ENCODE measurements around the gene BAZ2B. TPM values are rescaled to one million over a fixed set of nuclear protein-coding genes. Genes with fewer than 3 reads are reported as not detected.

BAZ2B gene
- total RNA-seq, 3 donors from 2014 or later (not counting 1 experiment from before 2014, with no cell fraction given), result 59.8 to 73.7 (median 68.4) TPM

GRCh38 chr2:159501743-159502142 lies 114.6 kb downstream of the BAZ2B start:
- H3K9me3 Mint-ChIP-seq, result no peaks in the 10 kb centered on the region
- Histone ChIP-seq H3K4me1 (ENCODE audit: control insufficient read depth, insufficient read depth, low read length) (peaks cover 6% of the 10 kb centered on the region), H3K27me3 (ENCODE audit: control insufficient read depth, insufficient read depth, low read length) (no peaks in the 10 kb centered on the region), H3K4me3 (ENCODE audit: low read length) (no peak overlapping the region), H3K9me3 (ENCODE audit: control insufficient read depth, insufficient read depth, low read length) (no peaks in the 10 kb centered on the region), H3K27ac (ENCODE audit: low read length) (no peak overlapping the region), H3K36me3 (ENCODE audit: control insufficient read depth, insufficient read depth, low read length) (no peaks in the 10 kb centered on the region)
- no peak for DNase-seq
- intact Hi-C loops (cut with micrococcal nuclease), result no loop called here
- H3K27ac Mint-ChIP-seq, result no peak overlapping the region
- no peak overlapping the region for H3K4me3 Mint-ChIP-seq
- H3K36me3 Mint-ChIP-seq, result no peaks in the 10 kb centered on the region
- 100% methylated on average over 1 of the region's 1 CpG for WGBS (ENCODE audit: insufficient coverage)
- no peak for ATAC-seq
- H3K27me3 Mint-ChIP-seq (ENCODE audit: low read depth in 2 of 2), result no peaks in the 10 kb centered on the region
- H3K4me1 Mint-ChIP-seq, result peaks cover 27 to 45% of the 10 kb centered on the region in 2 donors
- TF ChIP-seq CTCF (IDR thresholded peaks at IDR 0.05), result no peak

DNA sequence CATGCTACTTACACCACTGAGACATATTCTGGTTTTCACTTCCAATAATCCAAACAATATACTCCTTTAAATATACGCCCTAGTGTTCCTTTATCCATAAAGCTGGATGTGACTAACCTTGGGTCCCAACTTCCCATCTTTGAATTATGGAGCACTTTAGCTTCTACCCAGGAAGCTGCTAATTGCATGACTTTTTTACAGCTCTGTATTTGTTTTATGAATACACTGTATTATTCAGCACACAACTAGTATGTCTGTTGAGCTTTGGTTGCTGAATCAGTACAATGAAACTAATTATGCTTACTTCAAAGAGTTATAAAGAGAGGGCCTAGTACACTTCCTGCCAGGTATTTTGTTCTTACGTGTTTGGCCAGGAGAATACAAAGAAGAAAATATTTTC lies 118.5 kb downstream of the BAZ2B start:
- Histone ChIP-seq H3K4me1 (ENCODE audit: control insufficient read depth, insufficient read depth, low read length) (no peaks in the 10 kb centered on the region), H3K4me3 (ENCODE audit: low read length) (no peak overlapping the region), H3K9me3 (ENCODE audit: control insufficient read depth, insufficient read depth, low read length) (no peaks in the 10 kb centered on the region), H3K36me3 (ENCODE audit: control insufficient read depth, insufficient read depth, low read length) (no peaks in the 10 kb centered on the region), H3K27ac (ENCODE audit: low read length) (no peak overlapping the region), H3K27me3 (ENCODE audit: control insufficient read depth, insufficient read depth, low read length) (no peaks in the 10 kb centered on the region)
- ATAC-seq (no peak), DNase-seq (no peak)
- intact Hi-C loops (cut with micrococcal nuclease), result no loop called here
- peak overlapping the region; percentile 10 to 47 for H3K27ac Mint-ChIP-seq
- no peak overlapping the region for H3K4me3 Mint-ChIP-seq
- 100% methylated on average over 1 of the region's 2 CpGs for WGBS (ENCODE audit: insufficient coverage)
- peaks cover 7 to 22% of the 10 kb centered on the region in 2 donors for H3K4me1 Mint-ChIP-seq
- H3K9me3 Mint-ChIP-seq, result no peaks in the 10 kb centered on the region
- H3K36me3 Mint-ChIP-seq, result no peaks in the 10 kb centered on the region
- no peak for TF ChIP-seq CTCF (IDR thresholded peaks at IDR 0.05)
- H3K27me3 Mint-ChIP-seq (ENCODE audit: low read depth in 2 of 2), result no peaks in the 10 kb centered on the region

- peak in 2 of 3 donors; percentile 49 to 62 for ATAC-seq
- no peaks in the 10 kb centered on the region for H3K9me3 Mint-ChIP-seq
- no peaks in the 10 kb centered on the region for H3K36me3 ChIP-seq (ENCODE audit: control insufficient read depth, insufficient read depth, low read length)
- no peak for TF ChIP-seq CTCF (IDR thresholded peaks at IDR 0.05)
- no peak overlapping the region for H3K4me3 ChIP-seq (ENCODE audit: low read length)
- no peaks in the 10 kb centered on the region for H3K4me1 ChIP-seq (ENCODE audit: control insufficient read depth, insufficient read depth, low read length)
- H3K9me3 ChIP-seq (ENCODE audit: control insufficient read depth, insufficient read depth, low read length), result no peaks in the 10 kb centered on the region
- peak overlapping the region; percentile 10 to 47 for H3K27ac Mint-ChIP-seq
- intact Hi-C loops (cut with micrococcal nuclease), result no loop called here
- H3K27me3 ChIP-seq (ENCODE audit: control insufficient read depth, insufficient read depth, low read length), result no peaks in the 10 kb centered on the region
- peaks cover 7 to 22% of the 10 kb centered on the region in 2 donors for H3K4me1 Mint-ChIP-seq
- DNase-seq, result peak in 1 of 2 donors; percentile 18
- no peaks in the 10 kb centered on the region for H3K27me3 Mint-ChIP-seq (ENCODE audit: low read depth in 2 of 2)
- H3K36me3 Mint-ChIP-seq, result no peaks in the 10 kb centered on the region
- H3K27ac ChIP-seq (ENCODE audit: low read length), result no peak overlapping the region
- H3K4me3 Mint-ChIP-seq, result no peak overlapping the region
These were observed 119.1 kb downstream of the BAZ2B start for GRCh38 chr2:159497256-159497655.

GRCh38 chr2:159489476-159489875 lies 126.9 kb downstream of the BAZ2B start:
- intact Hi-C loops (cut with micrococcal nuclease), result no loop called here
- DNase-seq (no peak), ATAC-seq (no peak)
- Mint-ChIP-seq H3K27me3 (ENCODE audit: low read depth in 2 of 2) (no peaks in the 10 kb centered on the region), H3K9me3 (no peaks in the 10 kb centered on the region), H3K36me3 (no peaks in the 10 kb centered on the region), H3K4me3 (no peak overlapping the region), H3K27ac (no peak overlapping the region), H3K4me1 (peaks cover 5 to 13% of the 10 kb centered on the region in 2 donors)
- Histone ChIP-seq H3K4me3 (ENCODE audit: low read length) (no peak overlapping the region), H3K27me3 (ENCODE audit: control insufficient read depth, insufficient read depth, low read length) (no peaks in the 10 kb centered on the region), H3K36me3 (ENCODE audit: control insufficient read depth, insufficient read depth, low read length) (no peaks in the 10 kb centered on the region), H3K4me1 (ENCODE audit: control insufficient read depth, insufficient read depth, low read length) (no peaks in the 10 kb centered on the region), H3K9me3 (ENCODE audit: control insufficient read depth, insufficient read depth, low read length) (no peaks in the 10 kb centered on the region), H3K27ac (ENCODE audit: low read length) (no peak overlapping the region)
- WGBS (ENCODE audit: insufficient coverage), result 95% methylated on average over 2 of the region's 2 CpGs
- no peak for TF ChIP-seq CTCF (IDR thresholded peaks at IDR 0.05)

Data from natural killer cell (primary cell).